ENCODE data around the gene RAB40C. TPM values are rescaled to one million over a fixed set of nuclear protein-coding genes. Genes with fewer than 3 reads are reported as not detected.

Gene RAB40C
- total and polyA plus RNA-seq, 9 of the 15 experiments (the other 6 are each of a cell fraction or from before 2014, with no cell fraction given): 0.17 to 23.4 (median 8.7) TPM

DNA sequence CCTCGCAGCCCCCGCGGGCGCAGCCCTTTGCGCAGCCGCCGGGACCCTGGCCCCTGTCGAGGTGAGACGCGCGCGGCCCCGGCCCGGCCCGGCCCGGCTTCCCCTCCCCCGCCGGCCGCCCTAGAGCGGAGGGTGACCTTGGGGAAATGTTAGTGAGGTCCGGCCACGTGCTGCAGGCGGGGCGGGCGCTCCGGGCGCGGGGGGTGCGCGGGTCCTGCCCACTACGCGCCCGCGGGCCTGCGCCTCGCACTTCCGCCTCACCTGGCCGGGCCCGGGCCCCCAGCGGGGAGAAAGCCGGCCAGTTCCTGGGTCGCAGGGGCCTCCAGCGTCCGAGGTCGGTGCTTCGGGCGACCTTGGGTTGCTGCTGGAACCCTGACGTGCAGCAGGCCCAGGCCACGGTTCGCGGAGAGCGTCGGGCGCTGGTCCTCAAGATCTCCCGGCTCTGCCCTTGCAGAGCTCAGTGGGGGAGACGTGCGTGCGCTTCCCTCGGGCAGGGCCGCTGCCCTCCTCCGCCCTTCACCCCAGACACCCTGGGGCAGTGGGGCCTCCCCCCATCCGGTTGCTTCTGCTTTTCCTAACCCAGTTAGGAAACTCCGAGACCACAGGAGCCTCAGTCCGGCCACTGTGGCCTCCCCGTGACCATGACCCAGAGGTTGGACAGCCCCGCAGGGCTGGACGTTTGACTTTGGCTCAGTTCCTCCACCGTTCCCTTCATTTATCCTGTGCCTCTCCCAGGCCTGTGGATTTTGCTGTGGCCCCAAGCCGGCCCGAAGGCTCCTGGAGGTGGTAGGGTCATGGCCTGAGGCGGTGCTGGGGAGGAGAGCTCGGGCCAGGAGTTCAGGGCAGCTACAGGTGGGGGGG, 52.6 kb downstream of the RAB40C start (continued):
- TF ChIP-seq ZNF133 (CRISPR knock-in tag; IDR thresholded peaks at IDR 0.05): no peak
- TF ChIP-seq, protein P1, sequence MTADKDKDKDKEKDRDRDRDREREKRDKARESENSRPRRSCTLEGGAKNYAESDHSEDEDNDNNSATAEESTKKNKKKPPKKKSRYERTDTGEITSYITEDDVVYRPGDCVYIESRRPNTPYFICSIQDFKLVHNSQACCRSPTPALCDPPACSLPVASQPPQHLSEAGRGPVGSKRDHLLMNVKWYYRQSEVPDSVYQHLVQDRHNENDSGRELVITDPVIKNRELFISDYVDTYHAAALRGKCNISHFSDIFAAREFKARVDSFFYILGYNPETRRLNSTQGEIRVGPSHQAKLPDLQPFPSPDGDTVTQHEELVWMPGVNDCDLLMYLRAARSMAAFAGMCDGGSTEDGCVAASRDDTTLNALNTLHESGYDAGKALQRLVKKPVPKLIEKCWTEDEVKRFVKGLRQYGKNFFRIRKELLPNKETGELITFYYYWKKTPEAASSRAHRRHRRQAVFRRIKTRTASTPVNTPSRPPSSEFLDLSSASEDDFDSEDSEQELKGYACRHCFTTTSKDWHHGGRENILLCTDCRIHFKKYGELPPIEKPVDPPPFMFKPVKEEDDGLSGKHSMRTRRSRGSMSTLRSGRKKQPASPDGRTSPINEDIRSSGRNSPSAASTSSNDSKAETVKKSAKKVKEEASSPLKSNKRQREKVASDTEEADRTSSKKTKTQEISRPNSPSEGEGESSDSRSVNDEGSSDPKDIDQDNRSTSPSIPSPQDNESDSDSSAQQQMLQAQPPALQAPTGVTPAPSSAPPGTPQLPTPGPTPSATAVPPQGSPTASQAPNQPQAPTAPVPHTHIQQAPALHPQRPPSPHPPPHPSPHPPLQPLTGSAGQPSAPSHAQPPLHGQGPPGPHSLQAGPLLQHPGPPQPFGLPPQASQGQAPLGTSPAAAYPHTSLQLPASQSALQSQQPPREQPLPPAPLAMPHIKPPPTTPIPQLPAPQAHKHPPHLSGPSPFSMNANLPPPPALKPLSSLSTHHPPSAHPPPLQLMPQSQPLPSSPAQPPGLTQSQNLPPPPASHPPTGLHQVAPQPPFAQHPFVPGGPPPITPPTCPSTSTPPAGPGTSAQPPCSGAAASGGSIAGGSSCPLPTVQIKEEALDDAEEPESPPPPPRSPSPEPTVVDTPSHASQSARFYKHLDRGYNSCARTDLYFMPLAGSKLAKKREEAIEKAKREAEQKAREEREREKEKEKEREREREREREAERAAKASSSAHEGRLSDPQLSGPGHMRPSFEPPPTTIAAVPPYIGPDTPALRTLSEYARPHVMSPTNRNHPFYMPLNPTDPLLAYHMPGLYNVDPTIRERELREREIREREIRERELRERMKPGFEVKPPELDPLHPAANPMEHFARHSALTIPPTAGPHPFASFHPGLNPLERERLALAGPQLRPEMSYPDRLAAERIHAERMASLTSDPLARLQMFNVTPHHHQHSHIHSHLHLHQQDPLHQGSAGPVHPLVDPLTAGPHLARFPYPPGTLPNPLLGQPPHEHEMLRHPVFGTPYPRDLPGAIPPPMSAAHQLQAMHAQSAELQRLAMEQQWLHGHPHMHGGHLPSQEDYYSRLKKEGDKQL (CRISPR knock-in tag; IDR thresholded peaks at IDR 0.05; ENCODE audit: borderline replicate concordance): no peak; the same call in 1 of the 2 replicates
- TF ChIP-seq ATF7 (IDR thresholded peaks at IDR 0.05): no peak
- peak in 1 of 2 experiments; percentile 71; a peak in 1 of 4 replicates for TF ChIP-seq ZNF639 (CRISPR knock-in tag; conservative IDR thresholded peaks at IDR 0.05 in 1 of 2, IDR thresholded peaks at IDR 0.05 in 1 of 2)
- TF ChIP-seq FOXP1 (CRISPR knock-in tag; IDR thresholded peaks at IDR 0.05): 0 out of 2 replicates have a peak, but pooled peaks have one; percentile 23
- no peak for TF ChIP-seq ARHGAP35 (IDR thresholded peaks at IDR 0.05; ENCODE audit: partially characterized antibody)
- no peak for TF ChIP-seq ELF4 (CRISPR knock-in tag; IDR thresholded peaks at IDR 0.05)
- TF ChIP-seq NR2F6 (CRISPR knock-in tag; IDR thresholded peaks at IDR 0.05): no peak
- no peak for TF ChIP-seq ZNF311 (CRISPR knock-in tag; IDR thresholded peaks at IDR 0.05)
- TF ChIP-seq SAFB (IDR thresholded peaks at IDR 0.05; ENCODE audit: borderline replicate concordance, low read depth, low read length): 0 out of 2 replicates have a peak, but pooled peaks have one; percentile 36
- TF ChIP-seq FOXK1 (CRISPR knock-in tag; IDR thresholded peaks at IDR 0.05; ENCODE audit: borderline replicate concordance): no peak
- TF ChIP-seq FOXJ3 (CRISPR knock-in tag; IDR thresholded peaks at IDR 0.05): no peak
- TF ChIP-seq ZKSCAN8 (CRISPR knock-in tag; IDR thresholded peaks at IDR 0.05): no peak
- no peak for TF ChIP-seq KLF13 (tag; IDR thresholded peaks at IDR 0.05; ENCODE audit: borderline replicate concordance, low read depth)
- TF ChIP-seq GABPB1 (CRISPR knock-in tag; IDR thresholded peaks at IDR 0.05): peak; percentile 70
- TF ChIP-seq ZNF592 (IDR thresholded peaks at IDR 0.05): peak; percentile 86
